ENCODE data around the gene EPB41L4B. TPM values are rescaled to one million over a fixed set of nuclear protein-coding genes. Genes with fewer than 3 reads are reported as not detected.

The EPB41L4B gene
- total RNA-seq, 2 donors from 2014 or later = 0.27 to 1.1 TPM

DNA sequence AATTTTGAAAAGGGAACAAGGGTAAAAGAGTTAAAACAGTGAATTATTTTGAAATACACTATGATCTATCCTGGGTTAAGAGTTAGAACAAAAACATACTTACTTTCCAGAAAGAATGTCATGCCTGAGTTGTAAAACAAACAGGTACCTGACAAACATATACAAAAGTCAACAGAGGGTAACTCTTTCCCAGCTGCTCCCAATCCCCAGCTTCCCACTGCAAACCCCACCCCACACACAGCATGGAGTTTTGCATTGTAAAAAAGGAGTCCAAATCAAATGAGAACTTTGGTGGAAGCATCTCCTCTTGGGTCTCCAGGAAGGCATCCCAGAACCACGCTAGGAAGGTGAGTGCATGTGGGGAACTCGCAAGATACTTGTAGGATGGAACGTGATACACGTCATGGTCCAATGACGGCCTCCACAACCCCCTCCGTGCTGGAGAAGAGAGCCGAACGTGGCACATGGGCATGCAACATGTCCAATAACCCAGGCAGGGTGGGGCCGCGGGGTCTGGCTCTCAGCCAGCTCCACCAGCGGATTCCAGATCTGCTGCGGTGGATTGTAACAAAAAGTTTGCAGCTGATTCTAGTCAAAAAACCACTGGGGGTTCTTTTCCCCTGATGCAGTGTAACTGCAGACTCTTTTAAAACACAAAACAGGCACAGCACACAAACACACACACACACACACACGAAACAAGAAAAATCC is 55.8 kb downstream of the EPB41L4B start:
- no peaks in the 10 kb centered on the region for H3K9me3 ChIP-seq
- no peak overlapping the region for H3K27ac ChIP-seq
- no peaks in the 10 kb centered on the region for H3K4me1 ChIP-seq (ENCODE audit: control insufficient read depth in 1 of 2, low read depth in 2 of 2)
- ATAC-seq (ENCODE audit: insufficient number of reproducible peaks, low FRiP score, low read depth) = no peak
- no peak for DNase-seq (ENCODE audit: low spot score)
- H3K36me3 ChIP-seq = no peaks in the 10 kb centered on the region
- H3K27me3 ChIP-seq (replicated peaks; ENCODE audit: insufficient read depth) = no peaks in the 10 kb centered on the region
- TF ChIP-seq, protein P1, sequence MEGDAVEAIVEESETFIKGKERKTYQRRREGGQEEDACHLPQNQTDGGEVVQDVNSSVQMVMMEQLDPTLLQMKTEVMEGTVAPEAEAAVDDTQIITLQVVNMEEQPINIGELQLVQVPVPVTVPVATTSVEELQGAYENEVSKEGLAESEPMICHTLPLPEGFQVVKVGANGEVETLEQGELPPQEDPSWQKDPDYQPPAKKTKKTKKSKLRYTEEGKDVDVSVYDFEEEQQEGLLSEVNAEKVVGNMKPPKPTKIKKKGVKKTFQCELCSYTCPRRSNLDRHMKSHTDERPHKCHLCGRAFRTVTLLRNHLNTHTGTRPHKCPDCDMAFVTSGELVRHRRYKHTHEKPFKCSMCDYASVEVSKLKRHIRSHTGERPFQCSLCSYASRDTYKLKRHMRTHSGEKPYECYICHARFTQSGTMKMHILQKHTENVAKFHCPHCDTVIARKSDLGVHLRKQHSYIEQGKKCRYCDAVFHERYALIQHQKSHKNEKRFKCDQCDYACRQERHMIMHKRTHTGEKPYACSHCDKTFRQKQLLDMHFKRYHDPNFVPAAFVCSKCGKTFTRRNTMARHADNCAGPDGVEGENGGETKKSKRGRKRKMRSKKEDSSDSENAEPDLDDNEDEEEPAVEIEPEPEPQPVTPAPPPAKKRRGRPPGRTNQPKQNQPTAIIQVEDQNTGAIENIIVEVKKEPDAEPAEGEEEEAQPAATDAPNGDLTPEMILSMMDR (IDR thresholded peaks at IDR 0.05) = no peak
- H3K4me3 ChIP-seq = no peak overlapping the region

DNA sequence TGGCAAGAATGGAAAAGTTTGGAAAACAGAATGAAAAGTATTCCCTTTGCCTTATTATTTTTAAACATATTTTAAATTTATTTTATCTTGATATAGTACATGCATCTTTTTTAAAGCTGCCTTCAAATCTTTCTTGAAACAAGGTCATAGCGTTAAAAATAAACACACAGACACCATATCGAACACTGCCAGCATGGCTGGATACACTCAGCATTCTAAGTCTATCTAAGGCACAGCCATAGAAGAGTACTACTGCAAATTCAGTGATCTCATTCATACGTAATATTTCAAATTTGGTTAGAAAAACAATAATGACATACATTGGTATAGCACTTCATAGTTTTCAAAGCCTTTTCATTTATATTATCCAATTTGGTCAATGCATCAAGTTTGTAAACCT is 57.5 kb downstream of the EPB41L4B start:
- Histone ChIP-seq H3K9me3 (no peaks in the 10 kb centered on the region), H3K4me1 (ENCODE audit: control insufficient read depth in 1 of 2, low read depth in 2 of 2) (no peaks in the 10 kb centered on the region), H3K27ac (no peak overlapping the region), H3K4me3 (no peak overlapping the region), H3K27me3 (replicated peaks; ENCODE audit: insufficient read depth) (no peaks in the 10 kb centered on the region), H3K36me3 (no peaks in the 10 kb centered on the region)
- TF ChIP-seq, protein P1 (IDR thresholded peaks at IDR 0.05) = no peak
- DNase-seq (ENCODE audit: low spot score) = no peak
- no peak for ATAC-seq (ENCODE audit: insufficient number of reproducible peaks, low FRiP score, low read depth)

DNA sequence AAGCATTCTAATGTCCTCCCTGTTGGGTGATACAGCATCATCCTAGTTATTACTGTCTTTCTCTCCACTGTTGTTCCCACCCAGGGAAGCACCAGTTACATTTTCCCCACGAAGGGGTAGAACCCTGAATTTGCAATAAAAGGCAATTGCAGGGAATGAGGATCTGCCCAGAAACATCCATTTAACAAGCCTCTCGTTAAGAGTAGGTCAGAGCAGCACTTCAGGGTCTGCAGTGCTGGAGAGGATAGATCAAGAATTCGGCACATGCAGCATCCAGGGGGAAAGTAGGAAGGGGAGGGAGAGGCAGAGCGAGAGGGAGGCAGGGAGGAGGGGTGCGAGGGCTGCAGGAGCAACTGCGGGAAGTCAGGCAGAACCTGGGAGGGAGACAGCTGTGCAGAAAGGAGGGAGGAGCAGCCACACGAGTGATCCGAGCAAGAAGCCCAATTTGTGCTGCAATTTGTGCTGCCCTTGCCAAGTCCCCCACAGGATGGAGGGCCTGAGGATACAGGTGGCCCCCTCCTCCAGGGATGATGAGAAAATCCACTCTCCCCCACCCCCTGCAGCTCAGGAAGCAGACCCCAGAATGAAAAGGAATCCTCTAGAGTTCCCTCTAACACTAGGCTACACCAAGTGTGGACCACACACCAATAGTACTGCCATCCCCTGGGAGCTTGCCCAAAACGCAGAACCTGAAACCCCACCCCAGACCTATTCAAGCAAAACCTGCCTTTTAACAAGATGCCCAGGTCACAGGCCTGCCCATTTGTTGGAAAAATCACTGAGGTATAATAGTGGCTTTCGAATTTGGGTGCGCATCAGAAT is 62.2 kb downstream of the EPB41L4B start:
- no peaks in the 10 kb centered on the region for H3K9me3 ChIP-seq
- H3K27me3 ChIP-seq (replicated peaks; ENCODE audit: insufficient read depth) = no peaks in the 10 kb centered on the region
- DNase-seq (ENCODE audit: low spot score) (no peak), ATAC-seq (ENCODE audit: insufficient number of reproducible peaks, low FRiP score, low read depth) (no peak)
- TF ChIP-seq, protein P1 (IDR thresholded peaks at IDR 0.05) = no peak
- no peak overlapping the region for H3K4me3 ChIP-seq
- H3K36me3 ChIP-seq = no peaks in the 10 kb centered on the region
- peaks cover 5 to 10% of the 10 kb centered on the region in 2 donors for H3K4me1 ChIP-seq (ENCODE audit: control insufficient read depth in 1 of 2, low read depth in 2 of 2)
- no peak overlapping the region for H3K27ac ChIP-seq

DNA sequence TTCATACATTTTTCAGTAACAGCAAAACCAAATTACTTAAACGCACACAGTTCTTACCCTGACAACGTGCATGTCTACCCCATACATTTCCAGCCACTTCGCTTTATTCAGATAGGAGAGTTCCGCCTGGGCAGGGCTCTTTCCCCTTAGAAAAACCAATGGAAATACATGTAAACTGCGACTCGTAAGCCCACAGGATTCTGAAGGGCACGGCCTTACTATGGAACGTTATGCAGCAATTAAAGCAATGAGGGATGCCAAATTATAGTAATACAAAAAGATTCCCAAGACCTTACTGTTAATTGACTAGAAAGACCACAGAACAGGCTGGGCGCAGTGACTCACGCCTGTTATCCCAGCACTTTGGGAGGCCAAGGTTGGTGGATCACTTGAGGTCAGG is 64.5 kb downstream of the EPB41L4B start:
- H3K9me3 ChIP-seq = no peaks in the 10 kb centered on the region
- peaks cover 10 to 28% of the 10 kb centered on the region in 2 donors for H3K4me1 ChIP-seq (ENCODE audit: control insufficient read depth in 1 of 2, low read depth in 2 of 2)
- DNase-seq (ENCODE audit: low spot score) (no peak), ATAC-seq (ENCODE audit: insufficient number of reproducible peaks, low FRiP score, low read depth) (no peak)
- H3K27ac ChIP-seq = no peak overlapping the region
- no peak overlapping the region for H3K4me3 ChIP-seq
- H3K27me3 ChIP-seq (replicated peaks; ENCODE audit: insufficient read depth) = no peaks in the 10 kb centered on the region
- TF ChIP-seq, protein P1 (IDR thresholded peaks at IDR 0.05) = no peak
- H3K36me3 ChIP-seq = no peaks in the 10 kb centered on the region

DNA sequence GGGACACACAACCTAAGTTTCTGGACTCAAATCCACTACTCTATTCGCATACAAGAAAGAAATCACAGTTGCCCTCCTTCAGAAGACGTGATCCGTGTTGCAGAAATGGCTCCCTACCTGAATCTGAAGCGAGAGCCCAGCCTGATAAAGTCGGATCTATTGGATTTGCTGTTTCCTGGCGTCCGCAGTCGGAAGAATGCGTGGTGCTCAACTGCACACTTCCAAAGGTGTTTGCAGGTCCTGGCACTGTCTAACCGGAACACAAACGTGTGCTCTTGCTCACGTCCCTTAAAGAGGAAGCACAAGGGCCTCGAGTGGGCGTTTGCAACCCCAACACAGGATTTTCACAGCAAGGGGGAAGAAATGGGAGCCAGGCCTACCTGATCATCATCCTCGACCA is 65.5 kb downstream of the EPB41L4B start:
- Histone ChIP-seq H3K27ac (no peak overlapping the region), H3K4me1 (ENCODE audit: control insufficient read depth in 1 of 2, low read depth in 2 of 2) (peaks cover 10 to 35% of the 10 kb centered on the region in 2 donors), H3K4me3 (no peak overlapping the region), H3K9me3 (no peaks in the 10 kb centered on the region), H3K36me3 (no peaks in the 10 kb centered on the region), H3K27me3 (replicated peaks; ENCODE audit: insufficient read depth) (no peaks in the 10 kb centered on the region)
- ATAC-seq (ENCODE audit: insufficient number of reproducible peaks, low FRiP score, low read depth) (no peak), DNase-seq (ENCODE audit: low spot score) (no peak)
- TF ChIP-seq, protein P1 (IDR thresholded peaks at IDR 0.05) = no peak

Measured in thoracic aorta (tissue), 2 donors.